ENCODE data around the gene SLC22A17.

Gene SLC22A17

DNA sequence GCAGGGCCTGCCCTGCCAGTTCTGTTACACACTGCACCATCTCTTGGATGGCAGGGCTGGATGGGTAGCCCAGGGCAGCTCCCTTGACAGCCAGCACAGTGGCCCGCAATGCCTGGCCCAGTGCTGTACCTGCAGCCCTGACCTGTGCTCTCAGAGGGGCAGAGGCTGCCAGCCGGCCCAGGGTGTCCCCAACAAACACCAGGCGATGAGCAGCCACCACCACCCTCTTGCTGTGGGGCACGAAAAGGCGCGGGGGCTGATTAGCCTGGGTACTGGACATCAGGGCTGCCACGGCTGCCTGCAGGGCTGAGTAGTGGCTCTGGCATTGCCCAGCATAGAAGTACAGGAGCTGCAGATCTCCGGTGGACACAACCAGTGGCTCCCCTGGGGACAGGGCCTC is 4.6 kb upstream of the SLC22A17 start:
- H3K36me3 ChIP-seq (ENCODE audit: control insufficient read depth, low read length): no peaks in the 10 kb centered on the region
- H3K9me3 ChIP-seq (ENCODE audit: control insufficient read depth, insufficient read depth, low read length): no peaks in the 10 kb centered on the region
- TF ChIP-seq, protein P1, sequence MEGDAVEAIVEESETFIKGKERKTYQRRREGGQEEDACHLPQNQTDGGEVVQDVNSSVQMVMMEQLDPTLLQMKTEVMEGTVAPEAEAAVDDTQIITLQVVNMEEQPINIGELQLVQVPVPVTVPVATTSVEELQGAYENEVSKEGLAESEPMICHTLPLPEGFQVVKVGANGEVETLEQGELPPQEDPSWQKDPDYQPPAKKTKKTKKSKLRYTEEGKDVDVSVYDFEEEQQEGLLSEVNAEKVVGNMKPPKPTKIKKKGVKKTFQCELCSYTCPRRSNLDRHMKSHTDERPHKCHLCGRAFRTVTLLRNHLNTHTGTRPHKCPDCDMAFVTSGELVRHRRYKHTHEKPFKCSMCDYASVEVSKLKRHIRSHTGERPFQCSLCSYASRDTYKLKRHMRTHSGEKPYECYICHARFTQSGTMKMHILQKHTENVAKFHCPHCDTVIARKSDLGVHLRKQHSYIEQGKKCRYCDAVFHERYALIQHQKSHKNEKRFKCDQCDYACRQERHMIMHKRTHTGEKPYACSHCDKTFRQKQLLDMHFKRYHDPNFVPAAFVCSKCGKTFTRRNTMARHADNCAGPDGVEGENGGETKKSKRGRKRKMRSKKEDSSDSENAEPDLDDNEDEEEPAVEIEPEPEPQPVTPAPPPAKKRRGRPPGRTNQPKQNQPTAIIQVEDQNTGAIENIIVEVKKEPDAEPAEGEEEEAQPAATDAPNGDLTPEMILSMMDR (IDR thresholded peaks at IDR 0.05; ENCODE audit: low read depth, low read length, poor library complexity, severe bottlenecking): no peak
- no peak for TF ChIP-seq EZH2phosphoT487 (IDR thresholded peaks at IDR 0.05; ENCODE audit: borderline replicate concordance, low read length)
- no peaks in the 10 kb centered on the region for H3K9me2 ChIP-seq (replicated peaks; ENCODE audit: control insufficient read depth, low read length)
- H3K79me2 ChIP-seq (ENCODE audit: control insufficient read depth, low read length): no peaks in the 10 kb centered on the region
- no peak overlapping the region for H3K4me3 ChIP-seq (ENCODE audit: low read length)
- H3K4me1 ChIP-seq (ENCODE audit: control insufficient read depth, low read length): no peaks in the 10 kb centered on the region
- H3K27ac ChIP-seq (ENCODE audit: low read depth, low read length): no peak overlapping the region
- no peak overlapping the region for H3K4me2 ChIP-seq (ENCODE audit: low read length)
- no peaks in the 10 kb centered on the region for H3K27me3 ChIP-seq (ENCODE audit: control insufficient read depth, low read length)
- no peaks in the 10 kb centered on the region for H4K20me1 ChIP-seq (ENCODE audit: control insufficient read depth, insufficient read depth, low read depth, low read length)
- H3F3A ChIP-seq (ENCODE audit: control insufficient read depth, insufficient read depth): no peaks in the 10 kb centered on the region

GRCh38 chr14:23356662-23357061 is 4.0 kb upstream of the SLC22A17 start:
- Histone ChIP-seq H3K4me1 (ENCODE audit: control insufficient read depth, low read length) (no peaks in the 10 kb centered on the region), H3K9me2 (replicated peaks; ENCODE audit: control insufficient read depth, low read length) (no peaks in the 10 kb centered on the region), H3K4me3 (ENCODE audit: low read length) (no peak overlapping the region), H3K36me3 (ENCODE audit: control insufficient read depth, low read length) (no peaks in the 10 kb centered on the region), H3K79me2 (ENCODE audit: control insufficient read depth, low read length) (no peaks in the 10 kb centered on the region), H3K4me2 (ENCODE audit: low read length) (no peak overlapping the region), H3K27ac (ENCODE audit: low read depth, low read length) (no peak overlapping the region), H3F3A (ENCODE audit: control insufficient read depth, insufficient read depth) (no peaks in the 10 kb centered on the region), H4K20me1 (ENCODE audit: control insufficient read depth, insufficient read depth, low read depth, low read length) (no peaks in the 10 kb centered on the region), H3K9me3 (ENCODE audit: control insufficient read depth, insufficient read depth, low read length) (no peaks in the 10 kb centered on the region), H3K27me3 (ENCODE audit: control insufficient read depth, low read length) (no peaks in the 10 kb centered on the region)
- TF ChIP-seq, protein P1 (IDR thresholded peaks at IDR 0.05; ENCODE audit: low read depth, low read length, poor library complexity, severe bottlenecking): no peak
- TF ChIP-seq EZH2phosphoT487 (IDR thresholded peaks at IDR 0.05; ENCODE audit: borderline replicate concordance, low read length): no peak

- Histone ChIP-seq H3K27ac (ENCODE audit: low read depth, low read length) (no peak overlapping the region), H3K27me3 (ENCODE audit: control insufficient read depth, low read length) (no peaks in the 10 kb centered on the region), H3K4me3 (ENCODE audit: low read length) (no peak overlapping the region), H3K9me2 (replicated peaks; ENCODE audit: control insufficient read depth, low read length) (no peaks in the 10 kb centered on the region), H3F3A (ENCODE audit: control insufficient read depth, insufficient read depth) (no peaks in the 10 kb centered on the region), H3K4me1 (ENCODE audit: control insufficient read depth, low read length) (no peaks in the 10 kb centered on the region), H4K20me1 (ENCODE audit: control insufficient read depth, insufficient read depth, low read depth, low read length) (no peaks in the 10 kb centered on the region), H3K4me2 (ENCODE audit: low read length) (no peak overlapping the region), H3K9me3 (ENCODE audit: control insufficient read depth, insufficient read depth, low read length) (no peaks in the 10 kb centered on the region), H3K36me3 (ENCODE audit: control insufficient read depth, low read length) (no peaks in the 10 kb centered on the region), H3K79me2 (ENCODE audit: control insufficient read depth, low read length) (no peaks in the 10 kb centered on the region)
- TF ChIP-seq, protein P1 (IDR thresholded peaks at IDR 0.05; ENCODE audit: low read depth, low read length, poor library complexity, severe bottlenecking): no peak
- no peak for TF ChIP-seq EZH2phosphoT487 (IDR thresholded peaks at IDR 0.05; ENCODE audit: borderline replicate concordance, low read length)
Observed at GRCh38 chr14:23355871-23356435, 3.3 kb upstream of the SLC22A17 start.
